H4 (cell line): ENCODE data around the gene RERE. TPM values are rescaled to one million over a fixed set of nuclear protein-coding genes. Genes with fewer than 3 reads are reported as not detected.

Experiments
- DNase-seq: peaks from one replicate; pipeline ENCODE4 v3.0.0-alpha.2; 2015; ENCODE audit warnings: low spot score
- total RNA-seq: library from RNA; depleted of rRNA; stranded (reverse); fragments of >200 nt; shearing (Covaris generic); gene quantifications from 2 replicates; pipeline ENCODE4 v1.2.3, GENCODE V29; 2014

RERE gene
- total RNA-seq, 1 experiment from 2014 or later, result 19.1 TPM

DNA sequence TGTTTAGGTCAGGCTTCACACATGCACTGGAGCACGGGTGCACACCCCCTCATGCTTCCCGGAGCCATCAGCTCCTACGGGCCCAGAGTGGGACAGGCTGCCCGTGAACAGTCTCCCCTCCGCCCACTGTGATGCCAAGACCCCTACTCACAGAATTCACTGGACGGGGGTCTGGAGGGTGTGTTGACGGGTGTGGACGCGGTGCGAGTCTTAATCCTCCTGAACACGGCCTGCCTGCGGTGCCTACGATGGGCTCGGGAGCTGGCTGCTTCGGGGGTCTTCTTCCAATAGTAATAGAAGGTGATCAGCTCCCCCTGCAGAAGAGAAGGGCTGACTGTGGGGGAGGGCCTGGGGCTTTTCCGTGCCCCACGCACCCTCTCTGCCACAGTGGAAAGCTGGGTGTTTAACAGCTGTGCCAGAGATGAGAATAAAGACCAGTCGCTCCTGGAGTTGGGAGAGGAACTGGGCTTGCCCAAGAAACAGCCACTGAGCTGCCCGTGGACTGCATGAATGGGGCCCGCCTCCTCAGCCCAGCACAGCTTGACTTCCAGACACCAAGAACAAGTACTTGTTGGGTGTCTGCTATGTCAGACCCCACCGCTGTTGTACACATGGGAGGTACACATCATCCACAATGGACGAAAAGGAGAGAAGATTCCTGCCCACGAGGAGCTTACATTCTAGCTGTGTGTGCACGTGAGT is 451.6 kb downstream of the RERE start:
- DNase-seq, result no peak

DNA sequence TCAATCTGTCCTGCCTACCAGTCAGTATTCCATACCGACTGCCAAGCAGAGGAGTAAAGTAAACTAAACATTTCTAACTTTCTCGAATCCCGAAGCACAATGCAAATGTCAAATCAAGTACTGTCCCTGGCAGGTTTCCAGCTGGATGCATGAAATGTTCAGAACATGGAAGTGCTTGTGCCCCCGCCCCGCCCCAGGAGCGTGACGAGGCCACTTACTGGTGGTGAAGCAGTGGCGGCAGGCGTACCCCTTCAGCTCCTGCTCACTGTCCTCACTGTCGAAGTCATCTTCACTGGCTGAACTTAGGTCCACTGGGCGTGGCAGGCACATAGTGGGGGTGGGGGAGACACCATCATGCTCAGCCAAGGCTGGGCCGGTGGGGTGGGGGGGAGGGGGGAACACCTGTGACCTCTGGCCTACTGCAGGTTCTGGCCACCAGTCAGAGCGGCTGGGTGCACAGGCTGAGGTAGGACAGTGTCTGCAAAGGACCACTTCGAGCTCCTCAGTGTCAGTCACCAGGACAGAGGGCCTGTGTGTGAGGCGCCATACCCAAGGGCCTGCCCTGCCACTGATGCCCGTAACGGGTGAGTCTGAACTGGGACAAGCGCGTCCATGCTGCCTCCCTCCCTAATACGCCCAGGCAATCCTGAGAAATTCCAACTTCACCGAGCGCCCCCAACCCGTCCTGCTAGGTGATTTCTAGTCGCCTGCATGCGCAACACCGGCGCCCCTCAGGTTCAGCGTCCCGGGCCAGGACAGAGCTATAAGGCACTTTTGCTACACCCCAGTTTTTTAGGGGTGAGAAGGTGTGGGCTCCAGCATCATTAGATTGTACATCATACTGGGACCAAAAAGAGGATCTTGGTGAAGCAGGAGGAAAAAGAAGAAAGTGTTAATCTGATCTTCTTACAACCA is 452.7 kb downstream of the RERE start:
- no peak for DNase-seq

- DNase-seq, result no peak
Measured at GRCh38 chr1:8363767-8364301, 453.6 kb downstream of the RERE start.

DNA sequence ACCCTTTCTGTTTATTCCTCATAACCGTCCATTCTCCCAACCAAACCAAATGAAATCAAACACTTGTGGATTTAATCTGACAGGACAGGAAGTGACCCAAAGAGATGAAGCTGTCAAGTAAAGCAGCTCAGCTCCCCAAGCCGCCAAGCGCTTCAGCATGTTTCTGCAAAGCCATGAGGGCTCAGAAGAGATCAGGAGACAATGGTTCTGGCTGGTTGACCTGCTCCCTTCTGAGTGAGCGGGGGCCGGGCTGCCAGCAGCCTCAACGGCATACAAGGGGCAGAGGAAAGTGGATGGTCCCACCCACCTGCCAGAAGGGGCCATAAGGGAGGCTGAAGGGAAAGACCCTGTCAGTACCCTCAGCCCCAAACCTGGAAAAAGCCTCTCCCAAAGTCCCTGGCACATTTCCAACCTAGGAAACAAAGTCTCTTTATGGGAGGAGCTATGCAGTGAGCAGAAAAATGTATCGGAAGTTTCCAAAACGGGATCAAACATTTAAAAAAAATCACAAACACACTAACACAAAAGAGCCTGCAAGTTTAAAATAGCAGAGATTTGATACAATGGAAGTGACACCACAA is 454.2 kb downstream of the RERE start:
- no peak for DNase-seq

DNA sequence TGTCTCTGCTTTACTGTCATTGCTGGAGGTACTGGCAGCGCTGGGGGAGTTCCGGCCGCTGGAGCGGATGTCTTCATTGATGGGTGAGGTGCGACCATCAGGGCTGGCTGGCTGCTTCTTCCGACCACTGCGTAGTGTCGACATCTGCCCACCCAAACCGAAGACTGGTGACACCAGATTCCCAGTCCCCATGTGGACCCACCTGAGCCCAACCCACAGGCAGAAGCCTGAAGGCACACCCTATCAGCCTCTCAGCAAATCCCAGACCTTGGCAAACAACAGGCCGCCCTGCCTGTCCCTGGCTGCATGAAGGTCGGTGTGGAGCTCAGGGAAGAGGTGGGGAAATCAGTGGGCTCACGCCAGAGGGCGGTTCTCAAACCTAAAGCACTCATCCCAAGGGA is 454.7 kb downstream of the RERE start:
- DNase-seq, result no peak

- DNase-seq, result no peak
Measured at GRCh38 chr1:8361198-8361849, 456.1 kb downstream of the RERE start.

DNA sequence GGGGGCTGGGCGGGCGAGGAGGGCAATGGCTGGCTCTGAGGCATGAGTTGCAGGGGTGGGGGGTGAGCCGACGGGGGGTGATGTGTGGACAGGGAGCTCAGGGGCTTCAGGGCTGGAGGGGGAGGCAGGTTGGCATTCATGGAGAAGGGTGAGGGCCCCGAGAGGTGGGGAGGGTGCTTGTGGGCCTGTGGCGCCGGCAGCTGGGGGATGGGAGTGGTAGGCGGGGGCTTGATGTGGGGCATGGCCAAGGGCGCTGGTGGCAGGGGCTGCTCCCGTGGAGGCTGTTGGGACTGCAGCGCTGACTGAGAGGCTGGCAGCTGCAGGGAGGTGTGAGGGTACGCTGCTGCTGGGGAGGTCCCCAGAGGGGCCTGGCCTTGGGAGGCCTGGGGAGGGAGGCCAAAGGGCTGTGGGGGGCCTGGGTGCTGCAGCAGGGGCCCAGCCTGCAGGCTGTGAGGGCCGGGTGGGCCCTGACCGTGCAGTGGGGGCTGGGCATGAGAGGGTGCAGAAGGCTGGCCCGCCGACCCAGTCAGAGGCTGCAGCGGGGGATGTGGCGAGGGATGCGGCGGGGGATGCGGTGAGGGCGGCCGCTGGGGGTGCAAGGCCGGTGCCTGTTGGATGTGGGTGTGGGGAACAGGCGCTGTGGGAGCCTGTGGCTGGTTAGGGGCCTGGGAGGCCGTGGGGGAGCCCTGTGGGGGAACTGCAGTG is 456.8 kb downstream of the RERE start:
- DNase-seq, result no peak

- DNase-seq, result no peak
Measured at GRCh38 chr1:8359617-8360481, 457.6 kb downstream of the RERE start.

DNA sequence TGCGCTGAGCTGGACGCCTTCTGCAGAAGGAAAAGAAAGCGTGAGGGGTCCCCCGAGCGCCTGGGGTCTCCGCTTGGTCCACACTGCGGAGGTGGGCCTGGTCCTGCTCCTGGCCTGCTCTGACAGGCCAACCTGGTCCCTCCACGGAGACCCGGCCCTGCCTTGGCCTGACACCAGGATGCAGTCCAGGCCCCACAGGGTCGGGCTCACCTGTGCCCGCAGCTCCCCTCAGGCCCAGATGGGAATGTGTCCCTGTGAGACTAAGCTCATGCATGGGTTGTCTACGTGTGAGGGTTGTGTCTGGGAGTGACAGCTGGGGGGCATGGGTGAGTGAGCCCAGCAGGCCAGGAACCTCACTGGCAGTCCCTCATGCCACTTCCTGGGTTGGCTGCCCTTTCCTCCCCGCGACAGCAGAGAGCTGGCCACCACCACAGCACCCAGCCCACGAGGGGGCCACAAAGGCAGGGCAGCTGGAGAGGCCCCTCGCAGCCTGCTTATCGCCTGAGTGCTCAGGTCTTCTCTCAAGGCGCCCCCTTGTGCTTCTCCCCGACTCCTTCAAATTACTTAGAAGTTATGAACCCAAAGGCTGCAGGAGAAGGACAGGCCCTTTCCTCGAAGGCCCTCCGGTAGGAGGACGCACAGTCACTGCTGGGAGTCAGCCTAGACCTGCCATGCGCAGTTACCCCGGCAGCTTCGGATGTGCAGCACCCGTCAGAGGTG is 458.4 kb downstream of the RERE start:
- DNase-seq, result no peak

DNA sequence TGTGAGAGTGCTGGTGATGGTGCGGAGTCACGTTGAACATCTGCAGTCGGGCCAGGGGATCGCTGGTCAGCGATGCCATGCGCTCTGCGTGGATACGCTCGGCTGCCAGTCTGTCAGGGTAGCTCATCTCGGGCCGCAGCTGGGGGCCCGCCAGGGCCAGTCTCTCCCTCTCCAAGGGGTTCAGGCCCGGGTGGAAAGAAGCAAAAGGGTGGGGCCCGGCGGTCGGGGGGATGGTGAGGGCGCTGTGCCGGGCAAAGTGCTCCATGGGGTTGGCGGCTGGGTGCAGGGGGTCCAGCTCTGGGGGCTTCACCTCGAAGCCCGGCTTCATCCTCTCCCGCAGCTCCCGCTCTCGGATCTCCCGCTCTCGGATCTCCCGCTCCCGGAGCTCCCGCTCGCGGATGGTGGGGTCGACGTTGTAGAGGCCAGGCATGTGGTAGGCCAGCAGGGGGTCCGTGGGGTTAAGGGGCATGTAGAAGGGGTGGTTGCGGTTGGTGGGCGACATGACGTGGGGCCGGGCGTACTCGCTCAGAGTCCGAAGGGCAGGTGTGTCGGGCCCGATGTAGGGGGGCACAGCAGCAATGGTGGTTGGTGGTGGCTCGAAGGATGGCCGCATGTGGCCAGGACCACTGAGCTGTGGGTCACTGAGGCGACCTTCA is 459.1 kb downstream of the RERE start:
- DNase-seq, result no peak

DNA sequence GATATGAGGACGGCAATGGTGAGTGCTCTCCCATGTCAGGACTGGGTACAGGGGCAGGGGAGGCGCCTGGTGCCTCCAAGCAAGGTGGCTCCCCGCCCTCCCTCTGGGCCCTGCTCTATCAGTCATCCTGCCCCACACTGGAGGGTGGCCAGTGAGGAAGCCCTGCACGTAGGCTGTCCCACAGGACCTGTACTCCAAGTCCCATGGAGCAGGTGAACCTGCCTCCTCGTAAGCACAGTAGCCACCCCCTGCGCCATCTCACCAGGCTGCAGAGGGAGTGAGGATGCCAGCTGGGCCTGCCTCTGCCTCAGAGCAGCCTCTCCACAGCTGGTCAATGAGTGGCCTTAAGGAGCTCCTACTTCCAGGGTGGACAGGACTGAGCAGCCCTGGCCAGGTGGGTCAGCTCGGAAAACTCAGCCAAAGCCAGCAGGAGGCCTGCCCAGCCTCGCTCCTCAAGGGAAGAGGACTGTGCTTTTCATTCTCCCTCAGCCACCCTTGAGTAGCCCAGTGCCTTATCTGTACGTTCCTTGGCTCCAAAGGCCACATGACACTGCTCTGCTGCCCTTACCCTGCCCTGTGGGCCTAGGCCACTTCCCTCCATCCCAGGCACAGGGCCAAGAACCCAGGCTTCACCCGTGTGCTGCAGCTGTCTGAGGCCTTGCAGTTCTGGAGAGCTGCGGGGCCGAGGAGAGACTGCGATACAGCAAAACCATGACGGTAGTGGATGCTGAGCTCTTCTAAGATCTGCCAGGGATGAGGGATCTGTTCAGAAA is 459.9 kb downstream of the RERE start:
- no peak for DNase-seq

- no peak for DNase-seq
Measured at GRCh38 chr1:8356256-8357209, 460.9 kb downstream of the RERE start.

DNA sequence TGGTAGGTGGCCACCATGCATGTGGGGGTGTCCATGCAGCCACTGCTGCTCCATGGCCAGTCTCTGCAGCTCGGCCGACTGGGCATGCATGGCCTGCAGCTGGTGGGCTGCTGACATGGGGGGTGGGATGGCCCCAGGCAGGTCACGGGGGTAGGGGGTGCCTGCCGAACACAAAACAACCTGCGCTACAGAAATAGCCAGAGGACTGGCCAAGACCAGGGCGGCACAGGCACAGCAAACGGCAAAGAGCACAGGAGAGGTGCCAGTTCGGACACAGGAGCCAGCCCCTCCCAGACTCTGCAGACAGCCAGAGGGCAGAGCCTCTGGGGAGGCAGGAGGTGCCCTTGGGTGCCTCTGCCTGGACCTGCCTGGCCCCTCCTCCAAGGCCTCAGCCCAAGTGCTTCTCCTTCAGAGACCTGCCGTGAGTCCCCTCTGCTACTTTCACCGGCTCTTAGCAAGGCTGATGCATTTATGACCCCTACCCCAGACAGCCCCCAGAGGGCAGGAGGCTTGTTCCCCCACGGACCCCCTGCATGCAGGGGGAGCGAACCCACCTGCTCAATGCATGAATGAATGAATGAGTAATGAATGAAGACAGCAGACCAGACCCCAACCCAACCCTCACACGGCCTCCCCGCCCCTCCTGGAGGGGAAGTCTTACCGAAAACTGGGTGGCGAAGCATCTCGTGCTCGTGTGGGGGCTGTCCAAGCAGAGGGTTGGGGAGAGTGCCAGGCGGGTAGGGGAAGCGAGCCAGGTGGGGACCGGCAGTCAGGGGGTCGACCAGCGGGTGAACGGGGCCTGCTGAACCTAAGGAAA is 461.8 kb downstream of the RERE start:
- DNase-seq, result no peak

- DNase-seq, result no peak
Measured at GRCh38 chr1:8354038-8354437, 463.4 kb downstream of the RERE start.

- DNase-seq, result no peak
Measured at GRCh38 chr1:8352886-8353785, 464.3 kb downstream of the RERE start.
